ENCODE measurements around the gene ADARB2.

DNA sequence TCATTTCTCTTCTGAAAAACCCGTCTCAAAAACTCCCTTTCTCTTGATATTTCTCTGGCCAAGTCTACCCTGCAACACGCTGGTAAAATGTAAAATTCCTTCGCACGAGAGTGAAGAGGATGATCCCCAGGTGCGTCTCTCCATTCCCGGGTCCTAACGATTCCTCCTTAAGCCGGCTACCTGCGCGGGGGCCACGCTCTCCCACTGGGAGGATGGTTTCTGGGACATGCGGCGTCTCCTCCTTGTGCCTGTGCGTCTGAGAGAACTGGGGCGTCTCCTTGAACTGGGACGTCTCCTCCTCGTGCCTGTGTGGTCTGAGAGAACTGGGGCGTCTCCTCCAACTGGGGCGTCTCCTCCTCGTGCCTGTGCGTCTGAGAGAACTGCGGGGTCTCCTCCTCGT is 531.2 kb downstream of the ADARB2 start:
- TF ChIP-seq, protein P1, sequence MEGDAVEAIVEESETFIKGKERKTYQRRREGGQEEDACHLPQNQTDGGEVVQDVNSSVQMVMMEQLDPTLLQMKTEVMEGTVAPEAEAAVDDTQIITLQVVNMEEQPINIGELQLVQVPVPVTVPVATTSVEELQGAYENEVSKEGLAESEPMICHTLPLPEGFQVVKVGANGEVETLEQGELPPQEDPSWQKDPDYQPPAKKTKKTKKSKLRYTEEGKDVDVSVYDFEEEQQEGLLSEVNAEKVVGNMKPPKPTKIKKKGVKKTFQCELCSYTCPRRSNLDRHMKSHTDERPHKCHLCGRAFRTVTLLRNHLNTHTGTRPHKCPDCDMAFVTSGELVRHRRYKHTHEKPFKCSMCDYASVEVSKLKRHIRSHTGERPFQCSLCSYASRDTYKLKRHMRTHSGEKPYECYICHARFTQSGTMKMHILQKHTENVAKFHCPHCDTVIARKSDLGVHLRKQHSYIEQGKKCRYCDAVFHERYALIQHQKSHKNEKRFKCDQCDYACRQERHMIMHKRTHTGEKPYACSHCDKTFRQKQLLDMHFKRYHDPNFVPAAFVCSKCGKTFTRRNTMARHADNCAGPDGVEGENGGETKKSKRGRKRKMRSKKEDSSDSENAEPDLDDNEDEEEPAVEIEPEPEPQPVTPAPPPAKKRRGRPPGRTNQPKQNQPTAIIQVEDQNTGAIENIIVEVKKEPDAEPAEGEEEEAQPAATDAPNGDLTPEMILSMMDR (IDR thresholded peaks at IDR 0.05; ENCODE audit: insufficient read depth, low read length): no peak
- no peak for TF ChIP-seq GABPA (IDR thresholded peaks at IDR 0.05; ENCODE audit: low read depth)

Measured in HL-60 (cell line).